Fibroblast of skin of back (primary cell): ENCODE results near the gene OSBPL3.

Experiments
- DNase-seq: peaks from one replicate; pipeline ENCODE4 v3.0.0-alpha.2; 2013

The OSBPL3 gene

DNA sequence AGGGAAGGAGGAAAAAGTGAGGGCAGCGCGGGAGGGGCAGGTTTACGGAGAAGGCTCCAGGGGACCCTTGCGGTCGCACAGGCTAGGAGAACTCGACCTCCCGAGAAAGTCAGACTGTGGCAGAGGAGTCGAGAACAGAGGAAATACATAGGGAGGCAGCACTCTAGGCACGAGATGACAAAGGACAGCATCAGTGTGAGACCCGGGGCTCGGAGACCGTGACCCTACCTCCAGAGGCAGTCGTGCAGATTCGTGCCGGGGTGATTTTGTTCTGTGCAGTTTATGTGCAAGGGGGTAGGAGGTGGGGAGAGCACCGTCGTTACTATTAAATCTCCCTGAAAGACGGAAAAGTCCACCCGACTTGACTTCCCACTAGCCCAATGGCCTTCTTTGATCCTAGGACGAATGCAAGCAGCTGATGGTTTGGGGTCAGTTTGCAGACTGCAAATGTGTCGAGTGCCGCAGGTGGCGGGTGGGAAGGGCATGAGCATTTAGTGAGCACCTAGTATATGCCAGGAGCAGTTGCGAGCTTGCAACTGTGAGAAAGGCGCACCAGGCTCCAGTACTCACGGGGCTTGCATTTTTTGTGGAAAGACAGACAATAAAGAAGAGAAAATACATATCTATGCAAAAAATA is 674 bp upstream of the OSBPL3 start:
- DNase-seq = no peak

DNA sequence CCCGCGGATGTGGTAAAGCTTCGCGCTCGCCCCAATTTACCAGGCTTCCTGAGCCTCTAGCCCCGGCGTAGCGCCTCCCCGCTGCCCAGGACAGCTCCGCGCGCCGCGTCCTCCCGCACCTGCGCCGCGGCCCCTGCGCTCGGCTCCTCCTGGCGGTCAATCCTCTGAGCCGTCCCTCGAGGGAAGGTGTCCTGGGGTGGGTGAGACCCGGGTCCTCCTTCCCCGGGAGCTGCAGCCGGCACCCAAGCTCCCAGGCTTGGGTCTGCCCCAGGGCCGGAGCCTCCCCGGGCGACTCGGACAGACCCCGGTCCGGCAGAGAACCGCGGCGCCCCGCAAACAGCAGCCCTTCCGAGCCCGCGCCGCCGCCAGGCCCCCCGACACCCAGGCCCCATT is 512 bp downstream of the OSBPL3 start:
- no peak for DNase-seq

DNA sequence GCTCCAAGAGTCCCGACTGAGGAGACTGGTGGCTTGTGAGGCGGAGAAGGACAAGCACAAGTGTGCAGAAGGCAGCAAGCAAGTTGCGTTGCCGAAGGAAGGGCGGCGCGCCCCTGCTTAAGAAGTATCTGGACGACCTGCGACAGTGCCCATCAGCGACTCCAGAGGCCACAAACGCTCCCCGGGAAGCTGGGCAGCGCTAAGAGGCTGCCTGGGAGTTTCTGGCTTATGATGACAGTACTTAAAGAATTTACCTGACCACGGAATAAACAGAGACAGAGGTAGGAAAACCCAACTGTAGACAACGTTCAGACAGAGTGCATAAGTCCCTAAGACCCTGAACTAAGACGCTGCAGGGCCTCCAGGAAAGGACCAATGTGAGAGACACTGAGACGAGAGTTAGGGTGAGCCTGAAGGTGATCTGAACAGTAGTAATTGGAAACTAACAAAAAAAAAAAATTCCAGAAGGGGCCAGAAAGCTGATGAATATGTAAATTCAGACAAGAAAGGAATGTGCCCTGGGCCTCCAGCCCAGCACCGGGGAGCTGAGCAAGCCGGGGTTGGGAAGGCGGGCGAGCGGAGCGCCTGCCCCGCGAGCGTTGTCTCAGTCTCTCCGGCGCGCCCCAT is 1.0 kb downstream of the OSBPL3 start:
- peak; percentile 53 for DNase-seq

DNA sequence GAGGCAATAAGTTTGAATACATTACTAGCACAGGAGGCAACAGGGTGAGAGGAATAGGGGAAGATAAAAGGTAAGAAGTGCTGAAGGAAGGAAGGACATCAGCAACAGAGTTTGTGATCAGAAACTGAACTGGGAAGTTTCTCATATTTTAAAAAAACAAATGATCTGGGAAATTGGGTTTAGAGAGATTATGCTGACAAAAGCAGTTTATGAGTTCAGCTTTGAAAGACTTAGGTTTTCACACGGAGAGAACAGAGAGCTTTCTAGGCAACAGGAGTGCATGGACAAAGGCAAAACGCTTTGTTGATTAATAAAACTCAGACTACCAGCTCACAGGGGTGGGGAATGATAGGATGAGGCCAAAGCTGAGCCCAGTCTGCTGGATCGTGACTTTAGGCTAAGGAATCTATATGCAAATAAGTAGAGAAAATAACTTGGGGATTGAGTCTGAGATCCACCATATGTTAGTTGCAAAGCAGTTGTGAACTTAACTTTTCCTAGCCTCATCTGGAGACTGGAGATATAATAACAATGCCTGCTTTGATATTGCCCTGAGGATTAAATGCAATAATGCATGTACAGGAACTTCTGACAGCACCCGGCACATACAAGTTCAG is 4.2 kb downstream of the OSBPL3 start:
- peak; percentile 54 for DNase-seq

DNA sequence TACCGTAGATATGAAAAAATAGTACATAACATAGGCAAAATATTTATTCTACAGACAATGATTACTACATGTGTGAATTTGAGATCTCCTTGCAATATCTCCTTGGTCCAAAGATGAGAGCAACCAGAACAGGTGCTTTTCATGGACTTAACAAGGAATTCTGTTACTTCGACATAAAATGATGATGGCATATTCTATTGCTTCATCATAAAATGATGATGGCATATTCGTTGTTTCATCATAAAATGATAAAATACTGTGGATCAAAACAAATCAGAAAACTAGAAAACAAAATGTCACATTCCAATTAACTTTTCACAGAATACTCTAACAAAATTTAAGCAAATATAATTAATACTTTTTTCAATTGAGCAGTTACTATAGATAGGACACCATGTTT is 4.8 kb downstream of the OSBPL3 start:
- no peak for DNase-seq

DNA sequence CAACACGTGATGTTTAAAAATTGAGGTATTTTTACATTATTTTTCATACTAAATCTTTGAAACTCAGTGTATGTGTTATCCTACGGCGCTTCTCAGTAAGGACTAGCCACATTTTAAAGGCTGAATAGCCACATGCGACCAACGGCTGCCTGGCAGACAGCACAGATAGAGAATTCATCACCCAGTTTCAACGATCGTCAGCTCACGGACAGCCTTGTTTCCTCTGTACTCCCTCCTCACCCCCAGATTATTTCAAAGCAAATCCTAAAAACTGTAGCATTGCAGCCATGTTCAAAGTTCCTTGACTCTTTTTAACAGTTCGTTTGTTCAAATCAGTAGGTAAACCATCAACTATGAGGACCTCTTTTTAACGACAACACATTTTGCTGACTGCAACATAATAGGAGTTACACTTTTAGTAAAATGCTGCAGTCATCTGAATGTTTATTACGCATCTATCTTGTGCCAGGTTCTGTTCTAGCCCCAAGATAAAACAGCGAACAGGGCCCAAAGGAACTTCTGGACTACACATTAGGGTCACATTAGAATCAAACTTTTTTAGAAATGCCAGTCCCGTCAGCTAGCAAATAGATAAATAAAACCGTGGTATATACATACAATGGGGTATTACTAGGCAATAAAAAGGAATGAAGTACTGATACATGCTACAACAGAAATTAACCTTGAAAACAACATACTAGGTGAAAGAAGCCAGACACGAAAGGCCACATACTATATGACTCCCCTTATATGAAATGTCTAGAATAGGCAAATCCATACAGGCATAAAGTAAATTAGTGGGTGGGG is 5.7 kb downstream of the OSBPL3 start:
- DNase-seq = no peak

DNA sequence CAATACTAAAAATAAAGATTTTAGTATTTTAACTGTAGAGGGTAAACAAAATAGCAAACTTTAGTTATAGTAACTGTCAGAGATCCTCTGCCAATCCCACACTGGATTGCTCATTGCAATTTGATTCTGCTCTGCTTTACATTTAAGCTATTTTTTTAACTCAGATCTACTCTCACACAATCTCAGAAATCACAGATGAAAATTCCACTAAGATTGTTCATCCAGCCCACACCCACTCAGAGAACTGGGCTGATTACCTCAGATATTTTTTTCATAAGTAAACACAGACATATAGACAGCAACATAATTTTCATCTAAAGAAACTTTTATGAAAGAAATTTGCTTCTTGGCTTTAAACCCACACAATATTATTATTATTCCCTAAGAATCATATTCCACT is 7.0 kb downstream of the OSBPL3 start:
- peak; percentile 78 for DNase-seq

DNA sequence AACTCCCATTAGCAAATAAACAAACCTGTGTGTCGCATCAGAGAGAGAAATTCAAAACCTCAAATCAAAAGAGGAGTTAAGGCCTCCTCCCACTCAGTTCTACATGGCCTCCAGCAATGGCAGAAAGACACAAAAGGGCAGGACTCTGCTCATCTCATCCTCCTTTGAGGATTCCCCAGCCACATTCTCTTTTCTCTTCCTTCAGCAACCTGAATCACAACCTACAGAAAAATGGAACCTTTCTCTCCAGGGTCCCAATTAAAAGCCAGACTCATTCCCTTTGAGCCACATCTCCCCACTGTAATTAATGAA is 7.9 kb downstream of the OSBPL3 start:
- no peak for DNase-seq

DNA sequence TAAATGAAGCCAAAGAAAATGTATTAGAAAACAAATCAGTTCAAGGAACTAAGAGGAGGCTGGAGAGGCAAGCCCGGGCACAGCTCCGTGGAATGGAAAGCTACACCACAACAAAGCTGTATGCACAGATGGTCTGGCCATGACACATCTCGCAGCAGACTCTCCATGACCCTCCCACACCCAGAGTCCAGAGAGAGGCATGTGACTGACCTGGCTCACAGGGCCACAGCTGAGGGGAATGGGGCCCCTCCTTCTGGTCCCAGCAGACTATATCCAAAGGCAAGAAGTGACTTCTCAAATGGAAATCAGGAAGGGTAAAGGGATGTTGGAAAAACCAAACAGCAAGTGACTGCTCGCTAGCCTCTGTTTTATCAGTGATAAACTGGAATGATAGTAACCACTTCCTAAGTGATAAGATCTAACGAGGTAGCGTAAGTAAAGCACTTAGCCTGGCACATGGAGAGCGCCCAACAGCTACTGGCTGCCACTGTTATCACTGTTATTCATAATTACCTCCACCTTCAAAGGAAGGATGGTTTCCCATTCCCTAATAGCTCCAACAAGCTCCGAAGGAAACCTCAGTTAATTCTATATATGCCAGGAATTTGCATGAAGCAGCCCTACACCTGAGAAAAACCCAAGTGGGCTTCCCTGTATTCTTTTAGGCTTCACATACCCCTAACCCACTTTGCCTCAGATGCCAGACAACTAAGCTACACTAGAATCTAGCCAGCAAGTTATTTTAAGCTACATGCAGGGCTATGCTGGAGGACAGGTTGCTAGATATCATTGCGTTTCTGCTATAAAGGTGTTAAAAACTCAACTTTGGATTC is 8.4 kb downstream of the OSBPL3 start:
- DNase-seq = peak; percentile 80

DNA sequence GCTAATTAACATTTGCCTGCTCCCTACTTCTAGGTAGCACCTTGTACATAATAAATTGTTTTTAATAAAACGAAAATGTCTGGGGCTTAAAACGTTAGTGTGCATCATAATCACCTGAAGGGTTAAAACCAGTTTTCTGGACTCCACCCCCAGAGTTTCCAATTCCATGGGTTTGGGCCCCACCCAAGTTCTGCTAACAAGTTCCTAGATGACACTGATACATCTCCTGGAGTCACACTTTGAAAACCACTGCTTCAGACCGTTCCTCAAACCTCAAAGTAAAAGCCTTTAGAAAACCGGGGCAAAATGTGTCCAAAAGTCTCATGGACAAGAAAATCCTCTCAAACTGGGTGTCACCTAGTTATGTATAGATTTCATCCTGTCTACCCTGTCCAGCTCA is 9.3 kb downstream of the OSBPL3 start:
- DNase-seq = no peak

DNA sequence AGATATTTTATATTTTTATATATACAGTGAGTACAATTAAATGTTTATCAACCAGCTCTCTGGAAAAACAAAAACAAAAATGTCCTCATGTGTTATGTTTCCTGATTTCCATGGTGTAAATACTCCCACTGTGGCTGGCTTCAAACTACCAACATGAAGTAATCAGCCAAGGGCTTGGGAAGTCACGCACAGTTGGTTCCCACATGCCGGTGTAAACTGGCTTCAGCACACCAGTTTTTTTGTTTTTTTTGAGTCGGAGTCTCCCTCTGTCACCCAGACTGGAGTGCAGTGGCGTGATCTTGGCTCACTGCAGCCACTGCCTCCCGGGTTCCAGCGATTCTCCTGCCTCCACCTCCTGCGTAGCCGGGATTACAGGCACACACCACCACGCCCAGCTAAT is 11.8 kb downstream of the OSBPL3 start:
- peak; percentile 12 for DNase-seq

GRCh38 chr7:24967696-24968095 is 12.3 kb downstream of the OSBPL3 start:
- no peak for DNase-seq

DNA sequence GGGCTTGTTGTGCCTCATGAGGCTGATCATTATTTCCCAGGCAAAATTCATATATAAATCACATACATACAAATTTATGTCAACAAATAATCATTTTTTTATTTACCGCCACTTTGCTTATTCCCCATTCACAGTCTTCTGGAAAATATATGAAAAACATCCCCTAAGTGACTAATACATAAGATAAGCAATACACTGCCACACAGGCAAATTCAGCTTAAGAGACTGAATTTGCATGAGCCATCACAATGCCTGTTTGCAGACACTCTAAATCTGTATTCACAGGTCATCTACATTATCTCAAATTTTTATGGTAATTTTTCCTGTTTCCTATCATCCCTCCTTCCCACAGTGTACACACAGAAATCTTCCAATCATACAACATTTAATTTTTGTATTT is 13.2 kb downstream of the OSBPL3 start:
- DNase-seq = no peak

DNA sequence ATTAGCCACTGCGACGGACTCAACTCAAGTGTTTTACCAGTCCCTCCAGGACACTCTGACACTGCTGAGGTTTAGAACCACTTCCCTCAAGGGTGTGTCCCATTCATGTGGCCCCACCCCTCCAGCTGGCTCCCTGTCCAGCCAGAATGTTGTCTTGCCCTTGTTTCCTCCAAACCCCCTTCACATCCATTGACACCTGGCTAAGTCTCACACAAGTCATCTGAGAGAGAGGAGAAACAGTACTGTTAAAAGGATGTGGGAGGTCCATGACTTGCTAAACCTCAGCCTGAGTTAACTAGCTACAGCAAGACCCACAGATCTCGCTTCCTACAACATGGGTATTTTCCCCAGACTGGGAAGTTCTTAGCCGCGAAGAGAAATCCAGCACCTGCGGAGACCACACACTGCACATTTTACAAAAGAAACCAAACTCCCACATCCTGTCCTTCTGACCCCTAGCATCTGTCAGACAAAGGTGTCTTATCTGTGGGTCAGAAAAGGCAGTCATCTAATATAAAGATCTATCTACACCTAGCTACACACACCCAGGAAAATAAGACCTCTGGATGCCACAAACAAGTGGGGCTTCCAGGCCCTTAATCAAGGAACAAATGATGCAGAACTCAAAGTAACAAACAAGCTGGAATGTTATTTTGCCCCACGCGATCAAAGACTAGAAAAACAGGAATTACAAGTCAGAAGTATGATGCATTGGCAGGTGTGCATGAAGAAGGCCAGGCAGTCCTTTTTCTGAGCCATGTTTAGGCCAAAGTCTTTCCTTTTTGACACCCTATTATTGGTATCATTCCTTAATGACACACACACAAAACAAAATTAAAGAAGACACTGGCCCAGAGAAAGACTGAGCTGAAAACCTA is 13.9 kb downstream of the OSBPL3 start:
- DNase-seq = no peak

DNA sequence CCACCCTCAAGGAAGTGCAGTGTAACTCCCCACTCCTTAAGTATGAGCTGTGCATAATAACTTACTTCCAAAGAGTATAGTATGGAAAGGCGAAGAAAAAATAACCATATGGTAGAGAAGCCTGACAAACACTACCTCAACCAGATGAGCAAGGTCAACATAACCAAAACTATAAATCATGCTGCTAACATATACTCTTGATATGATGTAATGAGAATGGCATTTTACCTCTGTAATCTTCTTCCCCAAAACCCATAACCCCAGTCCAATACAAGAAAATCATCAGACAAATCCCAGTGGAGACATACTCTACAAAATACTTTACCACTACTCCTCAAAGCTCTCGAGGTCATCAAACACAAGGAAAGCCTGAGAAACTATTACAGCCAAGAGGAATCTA is 15.8 kb downstream of the OSBPL3 start:
- no peak for DNase-seq

DNA sequence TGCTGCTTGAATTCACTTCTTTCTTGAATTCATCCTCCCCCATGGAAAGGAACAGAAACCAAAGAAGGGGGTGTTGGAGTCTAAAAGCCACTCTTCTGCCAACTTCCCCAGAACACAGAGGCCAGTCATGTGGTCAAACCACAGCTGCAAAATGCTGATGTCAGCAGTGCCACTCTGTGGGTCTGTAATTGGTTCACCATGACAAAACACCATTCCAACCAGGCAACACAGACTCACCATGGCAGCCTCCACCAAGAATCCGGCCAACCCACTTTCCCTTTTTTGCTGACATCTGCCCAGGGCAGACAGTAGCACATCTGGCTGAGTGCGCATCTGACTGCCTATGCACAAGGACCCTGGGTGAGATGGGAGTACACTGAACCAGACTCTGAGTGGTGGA is 16.8 kb downstream of the OSBPL3 start:
- DNase-seq = no peak

- no peak for DNase-seq
These were observed 17.5 kb downstream of the OSBPL3 start for GRCh38 chr7:24962418-24962962.

GRCh38 chr7:24959735-24960485 is 20.1 kb downstream of the OSBPL3 start:
- DNase-seq = no peak

- no peak for DNase-seq
These were observed 21.6 kb downstream of the OSBPL3 start for GRCh38 chr7:24958399-24958798.

DNA sequence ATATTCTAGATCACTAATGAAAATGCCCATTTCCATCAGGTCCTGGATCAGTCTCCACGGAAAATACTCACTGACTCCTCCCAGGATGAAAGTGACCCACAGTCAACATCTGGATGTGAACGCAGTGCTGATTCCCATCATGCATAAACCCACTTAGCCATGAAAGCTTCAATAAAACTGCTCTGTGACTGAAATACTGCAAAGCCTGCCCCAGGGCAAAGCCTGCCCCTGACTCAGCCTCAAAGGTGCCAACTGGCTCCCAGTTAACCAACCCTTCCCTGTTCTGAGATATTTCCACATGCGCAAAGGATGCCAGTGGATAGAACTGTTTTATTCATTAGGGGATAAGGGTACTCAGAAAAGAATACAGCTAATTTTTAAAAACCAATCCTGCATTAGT is 24.0 kb downstream of the OSBPL3 start:
- no peak for DNase-seq

GRCh38 chr7:24955313-24955712 is 24.7 kb downstream of the OSBPL3 start:
- DNase-seq = no peak
